ENCODE measurements around the gene CAST. TPM values are rescaled to one million over a fixed set of nuclear protein-coding genes. Genes with fewer than 3 reads are reported as not detected.

The CAST gene
- total and polyA plus RNA-seq, 8 donors, result 54.0 to 458 (median 209) TPM

- H3K4me3 ChIP-seq, result no peak overlapping the region
- H3K27ac ChIP-seq, result no peak overlapping the region
- TF ChIP-seq, protein P1, sequence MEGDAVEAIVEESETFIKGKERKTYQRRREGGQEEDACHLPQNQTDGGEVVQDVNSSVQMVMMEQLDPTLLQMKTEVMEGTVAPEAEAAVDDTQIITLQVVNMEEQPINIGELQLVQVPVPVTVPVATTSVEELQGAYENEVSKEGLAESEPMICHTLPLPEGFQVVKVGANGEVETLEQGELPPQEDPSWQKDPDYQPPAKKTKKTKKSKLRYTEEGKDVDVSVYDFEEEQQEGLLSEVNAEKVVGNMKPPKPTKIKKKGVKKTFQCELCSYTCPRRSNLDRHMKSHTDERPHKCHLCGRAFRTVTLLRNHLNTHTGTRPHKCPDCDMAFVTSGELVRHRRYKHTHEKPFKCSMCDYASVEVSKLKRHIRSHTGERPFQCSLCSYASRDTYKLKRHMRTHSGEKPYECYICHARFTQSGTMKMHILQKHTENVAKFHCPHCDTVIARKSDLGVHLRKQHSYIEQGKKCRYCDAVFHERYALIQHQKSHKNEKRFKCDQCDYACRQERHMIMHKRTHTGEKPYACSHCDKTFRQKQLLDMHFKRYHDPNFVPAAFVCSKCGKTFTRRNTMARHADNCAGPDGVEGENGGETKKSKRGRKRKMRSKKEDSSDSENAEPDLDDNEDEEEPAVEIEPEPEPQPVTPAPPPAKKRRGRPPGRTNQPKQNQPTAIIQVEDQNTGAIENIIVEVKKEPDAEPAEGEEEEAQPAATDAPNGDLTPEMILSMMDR (IDR thresholded peaks at IDR 0.05), result no peak
- TF ChIP-seq POLR2A (IDR thresholded peaks at IDR 0.05) (no peak), EP300 (IDR thresholded peaks at IDR 0.05) (no peak), POLR2AphosphoS5 (IDR thresholded peaks at IDR 0.05) (no peak)
- intact Hi-C loops (cut with DNase I; ENCODE audit: low total_unique reads), result no loop called here
- no peaks in the 10 kb centered on the region for H3K27me3 ChIP-seq
- no peak for DNase-seq
- peaks cover 68 to 100% (median 100%) of the 10 kb centered on the region in 4 donors for H3K36me3 ChIP-seq
- 93 to 96% (median 94%) methylated on average over 5 of the region's 5 CpGs for WGBS, 5 donors
- peaks cover 0 to 28% (median 10%) of the 10 kb centered on the region in 4 donors for H3K4me1 ChIP-seq
- H3K9me3 ChIP-seq, result no peaks in the 10 kb centered on the region
Measured at GRCh38 chr5:96745025-96745424, 82.8 kb downstream of the CAST start.

GRCh38 chr5:96745844-96746531 is 83.8 kb downstream of the CAST start:
- no peaks in the 10 kb centered on the region for H3K27me3 ChIP-seq
- 50 to 61% (median 55%) methylated on average over 5 of the region's 5 CpGs for WGBS, 5 donors
- no peaks in the 10 kb centered on the region for H3K9me3 ChIP-seq
- intact Hi-C loops (cut with DNase I; ENCODE audit: low total_unique reads), result no loop called here
- H3K36me3 ChIP-seq, result peaks cover 78 to 100% (median 99%) of the 10 kb centered on the region in 4 donors
- no peak overlapping the region for H3K4me3 ChIP-seq
- H3K27ac ChIP-seq, result peak overlapping the region in 1 of 5 donors; percentile 12
- peaks cover 0 to 28% (median 10%) of the 10 kb centered on the region in 4 donors for H3K4me1 ChIP-seq
- DNase-seq, result peak in 1 of 2 donors; percentile 17
- TF ChIP-seq EP300 (IDR thresholded peaks at IDR 0.05), result no peak
- no peak for TF ChIP-seq POLR2A (IDR thresholded peaks at IDR 0.05)
- no peak for TF ChIP-seq POLR2AphosphoS5 (IDR thresholded peaks at IDR 0.05)
- TF ChIP-seq, protein P1 (IDR thresholded peaks at IDR 0.05), result no peak

DNA sequence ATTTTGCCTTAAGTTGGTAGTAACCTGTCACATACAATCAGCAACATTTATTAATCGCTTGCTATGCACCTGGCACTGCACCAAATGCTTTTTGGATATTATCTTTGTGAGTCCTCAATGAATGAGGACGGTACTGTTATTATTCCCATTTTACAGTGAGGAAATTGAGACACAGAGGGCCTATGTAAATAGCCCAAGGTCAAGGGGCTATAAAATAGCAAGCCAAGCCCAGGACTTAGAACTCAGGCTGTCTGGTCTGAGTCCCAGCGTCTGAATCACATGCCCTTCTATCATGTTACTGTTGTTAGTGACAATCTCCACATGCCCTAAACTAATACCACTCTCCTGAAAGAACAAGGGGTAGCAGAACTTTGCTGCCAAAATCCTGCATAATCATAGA is 85.5 kb downstream of the CAST start:
- H3K27ac ChIP-seq, result no peak overlapping the region
- peaks cover 0 to 25% (median 7%) of the 10 kb centered on the region in 4 donors for H3K4me1 ChIP-seq
- 73 to 87% (median 79%) methylated on average over 3 of the region's 3 CpGs for WGBS, 5 donors
- TF ChIP-seq EP300 (IDR thresholded peaks at IDR 0.05), result no peak
- no peak for TF ChIP-seq POLR2A (IDR thresholded peaks at IDR 0.05)
- TF ChIP-seq, protein P1 (IDR thresholded peaks at IDR 0.05), result no peak
- no peak for TF ChIP-seq POLR2AphosphoS5 (IDR thresholded peaks at IDR 0.05)
- no peaks in the 10 kb centered on the region for H3K27me3 ChIP-seq
- intact Hi-C loops (cut with DNase I; ENCODE audit: low total_unique reads), result no loop called here
- peaks cover 67 to 97% (median 94%) of the 10 kb centered on the region in 4 donors for H3K36me3 ChIP-seq
- no peaks in the 10 kb centered on the region for H3K9me3 ChIP-seq
- H3K4me3 ChIP-seq, result no peak overlapping the region
- no peak for DNase-seq

DNA sequence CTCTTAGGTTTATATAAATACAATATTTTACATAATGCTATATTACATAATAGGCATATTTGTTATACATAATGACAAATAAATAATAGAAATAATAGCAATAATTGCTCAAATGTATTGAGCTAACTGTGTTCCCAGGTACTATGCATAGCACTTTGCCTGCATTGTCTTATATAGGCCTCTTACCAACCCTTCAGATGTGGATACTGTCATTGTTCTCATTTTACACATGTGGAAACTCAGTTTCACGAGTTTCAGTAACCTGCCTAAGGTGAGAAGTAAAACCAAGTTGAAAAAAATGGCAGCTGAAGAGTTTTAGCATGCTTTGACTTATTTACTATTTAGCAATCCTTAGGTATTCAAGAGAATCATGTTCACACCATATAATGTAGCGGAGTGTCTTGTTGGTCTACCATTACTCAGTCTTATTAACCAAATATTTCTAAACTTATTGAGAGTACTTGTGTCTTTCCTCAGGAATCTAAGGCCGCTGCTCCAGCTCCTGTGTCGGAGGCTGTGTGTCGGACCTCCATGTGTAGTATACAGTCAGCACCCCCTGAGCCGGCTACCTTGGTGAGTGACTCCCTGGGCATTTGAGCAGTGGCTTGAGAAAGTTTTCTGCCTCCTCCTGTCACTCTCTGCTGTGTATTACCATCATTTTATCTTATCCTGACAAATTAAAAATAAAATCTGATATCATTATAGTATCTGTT is 88.1 kb downstream of the CAST start:
- H3K4me1 ChIP-seq, result peaks cover 0 to 20% (median 6%) of the 10 kb centered on the region in 4 donors
- H3K4me3 ChIP-seq, result no peak overlapping the region
- 88 to 95% (median 94%) methylated on average over 6 of the region's 6 CpGs for WGBS, 5 donors
- DNase-seq, result no peak
- H3K9me3 ChIP-seq, result no peaks in the 10 kb centered on the region
- H3K36me3 ChIP-seq, result peaks cover 66 to 97% (median 94%) of the 10 kb centered on the region in 4 donors
- H3K27ac ChIP-seq, result no peak overlapping the region
- intact Hi-C loops (cut with DNase I; ENCODE audit: low total_unique reads), result loop anchor here (5.0 kb wide), 1 partner anchor 412 kb away; no protein-coding TSS in a partner anchor
- no peak for TF ChIP-seq EP300 (IDR thresholded peaks at IDR 0.05)
- no peak for TF ChIP-seq POLR2A (IDR thresholded peaks at IDR 0.05)
- TF ChIP-seq, protein P1 (IDR thresholded peaks at IDR 0.05), result no peak
- no peaks in the 10 kb centered on the region for H3K27me3 ChIP-seq

Data from stomach (tissue), 9 donors.